Measurements from ENCODE around the gene AMN.
"Not testable (repeated sequence)": the region's sequence is repeated elsewhere in the genome, so short reads cannot be mapped to it uniquely, and the experiment has no call there.

Gene AMN

GRCh38 chr14:102914474-102915291 lies 7.8 kb upstream of the AMN start:
- DNase-seq: no peak

DNA sequence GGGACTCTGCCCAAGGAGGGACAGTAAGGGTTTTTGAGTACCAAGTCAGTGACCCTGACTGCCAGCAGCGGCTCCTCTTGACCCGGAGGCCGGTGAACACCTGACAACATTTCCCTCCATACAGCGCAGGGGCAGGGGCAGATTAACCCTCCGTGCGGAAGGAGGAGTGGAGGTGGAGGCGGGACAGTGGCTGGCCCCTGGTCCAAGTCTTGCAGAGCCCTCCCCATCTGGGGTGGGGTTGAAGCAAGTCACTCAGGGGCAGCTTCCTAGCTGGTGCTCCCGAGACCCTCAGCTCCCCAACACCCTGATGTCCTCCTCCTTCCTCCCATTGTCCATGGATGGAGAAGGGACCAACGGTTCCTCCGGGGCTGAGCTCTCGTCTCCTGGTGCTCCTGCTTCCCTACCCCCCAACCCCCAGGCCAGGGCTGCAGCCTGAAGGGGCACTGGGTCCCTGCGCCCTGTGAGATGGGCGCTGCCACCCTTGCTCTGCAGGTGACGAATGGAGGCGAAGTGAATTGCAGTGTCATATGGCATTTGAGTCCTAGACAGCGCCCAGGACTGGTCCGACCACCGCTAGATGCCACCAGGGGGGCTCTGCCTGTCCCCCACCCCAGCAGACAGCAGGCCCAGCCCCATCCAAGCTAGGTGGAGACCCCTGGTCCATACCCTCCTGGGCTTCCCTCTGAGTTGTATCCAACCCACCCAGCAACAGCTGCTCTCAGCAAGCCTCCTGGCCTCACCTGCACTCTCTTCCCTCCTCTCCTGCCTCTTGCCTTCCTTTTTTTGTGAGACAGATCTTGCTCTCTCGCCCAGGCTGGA lies 7.0 kb upstream of the AMN start:
- DNase-seq: no peak

- DNase-seq: no peak
Measured at GRCh38 chr14:102916347-102917055, 6.0 kb upstream of the AMN start.

- DNase-seq: no peak
Measured at GRCh38 chr14:102917056-102917385, 5.4 kb upstream of the AMN start.

DNA sequence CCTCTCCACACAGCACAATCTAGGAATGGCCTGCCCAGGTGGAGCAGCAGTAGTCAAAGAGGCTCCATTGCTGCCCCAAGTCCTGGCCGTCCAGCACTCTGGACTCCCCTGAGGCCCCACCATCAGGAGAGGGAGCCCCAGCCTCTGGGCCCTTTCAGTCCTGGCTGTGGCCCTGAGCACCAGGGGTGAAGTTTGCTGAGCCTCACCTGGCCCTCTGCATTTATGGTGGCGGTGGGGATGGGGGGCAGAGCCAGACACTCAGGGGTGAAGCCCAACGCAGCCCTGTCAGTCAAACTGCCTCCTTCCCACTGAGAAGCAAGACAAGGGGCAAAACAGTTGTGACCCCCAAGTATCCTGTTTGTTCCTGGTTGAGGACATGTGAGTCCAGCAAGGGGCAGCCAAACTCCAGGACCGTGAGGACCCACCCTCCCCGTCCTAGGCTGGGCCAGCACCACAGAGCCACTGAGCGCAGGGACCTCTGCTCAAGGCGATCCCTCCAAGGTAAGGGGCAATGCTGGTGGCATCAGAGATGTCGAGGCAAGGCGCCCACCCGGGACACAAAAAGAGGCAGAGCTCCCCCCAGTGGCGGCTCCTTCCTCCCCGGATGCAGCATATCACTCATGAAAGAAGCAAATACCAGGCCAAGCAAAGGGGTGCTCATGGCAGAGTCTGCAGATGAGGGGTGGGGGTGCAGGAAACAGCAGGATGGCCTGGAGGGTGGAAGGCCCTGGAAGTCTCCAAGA lies 4.8 kb upstream of the AMN start:
- peak; percentile 65 to 75 for DNase-seq

GRCh38 chr14:102918438-102918837 lies 4.0 kb upstream of the AMN start:
- DNase-seq: no peak

DNA sequence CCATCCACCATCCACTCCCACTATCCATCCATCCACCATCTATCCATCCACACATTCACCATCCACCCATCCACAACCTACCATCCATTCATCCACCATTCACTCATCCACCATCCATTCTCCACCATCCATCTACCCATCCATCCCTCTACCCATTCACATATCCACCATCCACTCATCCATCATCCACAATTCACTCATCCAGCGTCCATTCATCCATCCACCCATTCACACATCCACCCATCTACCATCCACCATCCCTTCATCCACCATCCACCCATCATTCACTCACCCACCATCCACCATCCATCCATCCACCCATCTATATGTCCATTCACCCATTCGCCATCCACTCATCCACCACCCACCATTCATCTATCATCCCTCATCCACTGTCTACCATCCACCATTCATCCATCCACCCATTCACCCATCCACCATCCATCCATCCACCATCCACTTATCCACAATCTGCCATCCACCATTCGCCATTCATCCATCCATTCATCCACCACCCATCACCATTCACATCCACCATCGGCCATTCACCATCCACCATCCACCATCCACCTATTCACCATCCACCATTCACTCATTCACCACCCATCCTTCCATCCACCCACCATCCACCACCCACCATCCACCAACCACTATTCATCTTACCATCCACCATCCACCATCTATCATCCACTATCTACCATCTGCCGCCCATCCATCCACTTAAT lies 2.0 kb upstream of the AMN start:
- no peak for DNase-seq

- DNase-seq: no peak
Measured at GRCh38 chr14:102920998-102921304, 1.5 kb upstream of the AMN start.

DNA sequence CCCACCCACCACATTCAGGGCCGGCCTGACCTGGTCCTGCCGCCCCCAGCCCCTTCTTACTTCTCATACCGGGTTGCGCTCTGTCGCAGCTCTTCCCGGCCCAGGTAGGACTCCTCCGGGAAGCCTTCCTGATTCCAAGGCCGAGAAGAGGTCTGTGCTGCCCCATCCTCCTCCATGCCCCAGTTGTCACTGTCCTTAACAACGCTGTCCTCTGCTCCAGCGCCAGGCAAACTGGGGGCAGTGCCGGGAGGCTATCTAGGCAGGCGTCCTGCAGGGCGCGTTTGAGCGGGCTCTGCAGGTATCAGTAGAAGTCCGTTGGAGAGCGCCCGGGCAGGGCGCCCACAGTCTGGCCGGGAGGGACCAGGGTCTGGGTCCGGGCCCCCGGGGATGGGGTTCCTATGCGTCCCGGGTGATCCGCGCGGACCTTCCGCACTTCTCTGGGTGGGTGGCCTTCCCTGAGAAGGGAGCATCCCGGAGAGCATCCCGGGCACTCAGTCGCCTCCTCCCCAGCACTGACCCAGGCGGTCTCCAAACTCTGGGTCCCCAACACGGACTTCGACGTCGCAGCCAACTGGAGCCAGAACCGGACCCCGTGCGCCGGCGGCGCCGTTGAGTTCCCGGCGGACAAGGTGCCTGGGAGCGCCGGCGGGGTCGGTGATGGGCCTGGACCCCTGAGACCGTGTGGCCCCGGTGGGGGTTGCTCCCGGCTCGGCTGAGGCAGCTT lies 900 bp downstream of the AMN start:
- DNase-seq: no peak

DNA sequence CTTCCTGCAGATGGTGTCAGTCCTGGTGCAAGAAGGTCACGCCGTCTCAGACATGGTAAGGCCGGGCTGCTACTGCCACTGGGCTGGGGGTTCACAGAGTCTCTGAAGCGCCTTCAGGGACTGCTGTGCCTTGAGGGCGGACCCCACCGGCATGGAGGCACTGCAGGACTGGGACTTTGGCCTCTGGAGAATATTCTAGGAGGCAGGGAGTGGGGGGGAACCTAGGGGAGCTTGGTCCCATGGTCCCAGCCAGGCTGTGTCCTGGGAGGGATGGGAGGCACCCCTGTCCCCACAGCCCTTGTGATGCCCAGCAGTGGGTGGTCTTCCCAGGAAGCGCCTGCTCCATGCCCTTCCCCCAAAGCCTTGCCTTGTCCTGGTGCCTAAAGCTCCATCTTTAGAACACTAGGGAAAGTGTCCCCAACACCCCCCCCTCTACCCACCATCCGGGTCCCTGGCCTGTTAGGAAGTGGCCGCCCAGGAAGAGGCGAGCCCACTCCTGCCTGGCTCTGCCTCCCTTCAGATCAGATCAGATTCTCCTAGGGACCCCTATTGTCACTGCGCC lies 1.5 kb downstream of the AMN start:
- no peak for DNase-seq

- no peak for DNase-seq
Measured at GRCh38 chr14:102924632-102925588, 2.4 kb downstream of the AMN start.

- DNase-seq: no peak
Measured at GRCh38 chr14:102925646-102926045, 3.2 kb downstream of the AMN start.

GRCh38 chr14:102926104-102926503 lies 3.6 kb downstream of the AMN start:
- DNase-seq: no peak

DNA sequence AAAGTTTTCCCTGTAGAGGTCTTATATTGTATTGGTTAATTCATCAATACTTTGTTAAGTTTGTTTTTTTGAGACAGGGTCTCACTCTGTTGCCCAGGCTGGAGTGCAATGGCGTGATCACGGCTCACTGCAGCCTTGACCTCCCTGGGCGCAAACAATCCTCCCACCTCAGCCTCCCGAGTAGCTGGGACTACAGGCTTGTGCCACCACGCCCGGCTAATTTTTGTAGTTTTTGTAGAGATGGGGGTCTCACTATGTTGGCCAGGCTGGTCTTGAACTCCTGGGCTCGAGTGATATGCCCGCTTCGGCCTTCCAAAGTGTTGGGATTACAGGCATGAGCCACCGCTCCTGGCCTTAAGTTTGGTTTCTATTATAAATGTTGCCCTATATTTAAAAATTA lies 4.4 kb downstream of the AMN start:
- not testable (repeated sequence) for DNase-seq

- no peak for DNase-seq
Measured at GRCh38 chr14:102927346-102927877, 4.9 kb downstream of the AMN start.

DNA sequence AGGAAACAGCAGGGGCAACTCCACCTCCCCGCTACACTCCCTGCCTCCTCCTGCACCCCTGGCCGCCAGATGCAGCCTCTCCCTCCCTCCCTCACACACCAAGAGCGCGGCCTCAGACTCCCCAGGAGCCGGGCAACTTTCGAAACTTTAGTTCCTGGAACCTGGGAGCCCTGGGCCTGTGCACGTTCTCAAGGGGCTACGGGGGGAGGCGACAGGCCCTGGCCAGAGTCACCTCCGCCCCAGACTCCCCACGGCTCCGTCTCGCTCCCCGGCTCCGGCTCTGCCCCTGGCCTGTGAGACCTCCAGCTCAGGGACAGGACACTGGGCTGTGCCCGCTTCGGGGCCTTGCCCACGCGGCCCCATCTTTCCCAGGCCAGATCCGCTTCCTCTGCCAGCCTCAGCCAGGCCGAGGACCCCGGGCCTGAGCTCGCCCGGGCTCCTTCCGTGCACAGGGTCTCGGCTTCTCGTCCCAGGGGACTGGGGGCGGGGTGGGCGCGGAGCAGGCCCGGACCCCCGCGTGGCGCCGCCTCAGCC lies 5.5 kb downstream of the AMN start:
- DNase-seq: no peak

- peak; percentile 62 to 71 for DNase-seq
Measured at GRCh38 chr14:102928412-102929240, 6.2 kb downstream of the AMN start.
